Measurements from ENCODE around the gene GRIK4. TPM values are rescaled to one million over a fixed set of nuclear protein-coding genes. Genes with fewer than 3 reads are reported as not detected.
A peak's percentile ranks its signal among the peaks of the same experiment; 100 is the strongest.
"Not testable (repeated sequence)": the region's sequence is repeated elsewhere in the genome, so short reads cannot be mapped to it uniquely, and the experiment has no call there.

GRIK4 gene
- total and polyA plus RNA-seq, 9 of the 15 experiments (the other 6 are each of a cell fraction or from before 2014, with no cell fraction given) = not detected

- no peaks in the 10 kb centered on the region for H4K20me1 ChIP-seq (replicated peaks; ENCODE audit: control insufficient read depth, insufficient read depth, low read length)
- BruUV-seq (replicated peaks) = no TSS peak
- ChIA-PET POLR2A (no interaction called here), CTCF (ENCODE audit: low intra/inter-chr PET ratio) (no interaction called here)
- H3K9me3 ChIP-seq (replicated peaks; ENCODE audit: control insufficient read depth, insufficient read depth, low read depth, low read length) = no peaks in the 10 kb centered on the region
- H3K27me3 ChIP-seq (ENCODE audit: control insufficient read depth in 2 of 2, insufficient read depth in 2 of 2, low read length in 2 of 2) = peaks cover 3 to 32% of the 10 kb centered on the region in 2 experiments; a peak in 3 of 5 replicates
- DNase-seq (ENCODE audit: extremely low read depth in 1 of 4, low spot score in 3 of 4) = no peak
- no peak overlapping the region for H2AFZ ChIP-seq (ENCODE audit: low read depth, low read length)
- no peak for ATAC-seq
- H3K4me2 ChIP-seq (ENCODE audit: insufficient read depth, low read length) = no peak overlapping the region
- H3K36me3 ChIP-seq (ENCODE audit: control insufficient read depth, insufficient read depth, low read length) = no peaks in the 10 kb centered on the region
- no peak for FAIRE-seq
- whole genome bisulfite sequencing (ENCODE audit: insufficient coverage, low coverage, missing lambda C conversion rate) = 5% methylated on average over 4 of the region's 4 CpGs
- no peak overlapping the region for H3K9ac ChIP-seq (ENCODE audit: insufficient read depth in 1 of 2, low read depth in 2 of 2, low read length in 2 of 2)
- no peaks in the 10 kb centered on the region for H3K9me1 ChIP-seq (ENCODE audit: control insufficient read depth, insufficient read depth, low read length)
- intact Hi-C loops (cut with micrococcal nuclease) = no loop called here
- H3K4me1 ChIP-seq (replicated peaks in 1 of 2; ENCODE audit: control insufficient read depth in 2 of 2, insufficient read depth in 2 of 2, low read length in 2 of 2) = no peaks in the 10 kb centered on the region
- no peaks in the 10 kb centered on the region for H3K79me2 ChIP-seq (ENCODE audit: control insufficient read depth, insufficient read depth, low read length)
- TF ChIP-seq CEBPG (CRISPR knock-in tag; IDR thresholded peaks at IDR 0.05) (no peak), CEBPG (tag; conservative IDR thresholded peaks at IDR 0.05 in 1 of 2, IDR thresholded peaks at IDR 0.05 in 1 of 2) (0 out of 4 replicates have a peak, but pooled peaks of 1 of the 2 experiments have one; percentile 31), RBM22 (IDR thresholded peaks at IDR 0.05; ENCODE audit: low read depth, low read length, poor library complexity, severe bottlenecking) (no peak), TAF7 (tag; IDR thresholded peaks at IDR 0.05) (no peak), RFX5 (IDR thresholded peaks at IDR 0.05; ENCODE audit: low read depth, low read length) (no peak), CEBPB (tag; IDR thresholded peaks at IDR 0.05) (peak; percentile 67)
- no peak overlapping the region for H3K27ac ChIP-seq (ENCODE audit: extremely low read depth, low read depth, low read length)
- no peak overlapping the region for H3K4me3 ChIP-seq
- in situ Hi-C loops (cut with MboI) = no loop called here
These were observed 69.8 kb downstream of the GRIK4 start for GRCh38 chr11:120581313-120581712.

GRCh38 chr11:120582535-120582934 is 71.0 kb downstream of the GRIK4 start:
- H3K9me1 ChIP-seq (ENCODE audit: control insufficient read depth, insufficient read depth, low read length); H4K20me1 ChIP-seq (replicated peaks; ENCODE audit: control insufficient read depth, insufficient read depth, low read length); H2AFZ ChIP-seq (ENCODE audit: low read depth, low read length); H3K9me3 ChIP-seq (replicated peaks; ENCODE audit: control insufficient read depth, insufficient read depth, low read depth, low read length); H3K4me1 ChIP-seq (replicated peaks in 1 of 2; ENCODE audit: control insufficient read depth in 2 of 2, insufficient read depth in 2 of 2, low read length in 2 of 2); H3K4me2 ChIP-seq (ENCODE audit: insufficient read depth, low read length); DNase-seq (ENCODE audit: extremely low read depth in 1 of 4, low spot score in 3 of 4); POLR2A ChIA-PET; BruUV-seq (replicated peaks); FAIRE-seq; H3K79me2 ChIP-seq (ENCODE audit: control insufficient read depth, insufficient read depth, low read length); ATAC-seq; H3K36me3 ChIP-seq (ENCODE audit: control insufficient read depth, insufficient read depth, low read length); H3K9ac ChIP-seq (ENCODE audit: insufficient read depth in 1 of 2, low read depth in 2 of 2, low read length in 2 of 2); CTCF ChIA-PET (ENCODE audit: low intra/inter-chr PET ratio); H3K4me3 ChIP-seq; in situ Hi-C loops (cut with MboI); intact Hi-C loops (cut with micrococcal nuclease); H3K27ac ChIP-seq (ENCODE audit: extremely low read depth, low read depth, low read length): not testable (repeated sequence)
- TF ChIP-seq RBM25 (IDR thresholded peaks at IDR 0.05; ENCODE audit: low read depth, low read length, severe bottlenecking) = peak; percentile 5
- TF ChIP-seq ZNF146 (CRISPR knock-in tag; IDR thresholded peaks at IDR 0.05; ENCODE audit: unreplicated experiment) = peak; percentile 33
- WGBS (ENCODE audit: insufficient coverage, low coverage, missing lambda C conversion rate) = 9% methylated on average over 3 of the region's 3 CpGs
- H3K27me3 ChIP-seq (ENCODE audit: control insufficient read depth in 2 of 2, insufficient read depth in 2 of 2, low read length in 2 of 2) = peaks cover 6 to 30% of the 10 kb centered on the region in 2 experiments; a peak in 3 of 5 replicates

All from K562 (cell line).